HEK293T (cell line): ENCODE measurements around the gene NHEJ1.

Source experiments
- CTCF ChIA-PET: fragments of 350-600 bp; formaldehyde crosslinking; extraction: SDS; loops from one replicate; lab custom pipeline; 2021; ENCODE audit warnings: antibody characterized with exemption, inconsistent platforms; lab: Yijun Ruan, JAX
- POLR2A ChIA-PET: fragments of 350-600 bp; formaldehyde crosslinking; extraction: SDS; loops from one replicate; lab custom pipeline; 2020; ENCODE audit warnings: antibody characterized with exemption, inconsistent platforms; lab: Yijun Ruan, JAX
- DNase-seq: peaks from one replicate; pipeline ENCODE4 v3.0.0; 2012; ENCODE audit warnings: mixed read lengths; ENCODE audit errors: extremely low spot score
- ARNT ChIP-seq: fragments of 450-650 bp; IDR thresholded peaks from 2 replicates; pipeline ENCODE4 v1.6.1; 2017; ENCODE audit warnings: mild to moderate bottlenecking
- BHLHE40 ChIP-seq: fragments of 450-650 bp; IDR thresholded peaks from 2 replicates; pipeline ENCODE4 v1.6.1; 2016; ENCODE audit warnings: mild to moderate bottlenecking, moderate library complexity, borderline replicate concordance
- CTBP1 ChIP-seq: fragments of 450-650 bp; IDR thresholded peaks from 2 replicates; pipeline ENCODE4 v1.6.1; 2016; ENCODE audit warnings: borderline replicate concordance
- ELF4 ChIP-seq: fragments of 450-650 bp; IDR thresholded peaks from 2 replicates; pipeline ENCODE4 v1.6.1; 2017; ENCODE audit warnings: antibody characterized with exemption
- FOXA1 ChIP-seq: fragments of 450-650 bp; IDR thresholded peaks from 2 replicates; pipeline ENCODE4 v1.6.1; 2016; ENCODE audit warnings: mild to moderate bottlenecking
- FOXK2 ChIP-seq: fragments of 450-650 bp; IDR thresholded peaks from 2 replicates; pipeline ENCODE4 v1.6.1; 2016; ENCODE audit warnings: mild to moderate bottlenecking
- FOXM1 ChIP-seq: fragments of 450-650 bp; IDR thresholded peaks from 2 replicates; pipeline ENCODE4 v1.6.1; 2017; ENCODE audit warnings: mild to moderate bottlenecking, borderline replicate concordance
- HDGF ChIP-seq: fragments of 450-650 bp; IDR thresholded peaks from 2 replicates; pipeline ENCODE4 v1.6.1; 2017; ENCODE audit warnings: antibody characterized with exemption, borderline replicate concordance
- L3MBTL2 ChIP-seq: fragments of 450-650 bp; conservative IDR thresholded peaks from 2 replicates; pipeline ENCODE4 v1.6.1; 2016; ENCODE audit warnings: mild to moderate bottlenecking
- LEF1 ChIP-seq: fragments of 450-650 bp; IDR thresholded peaks from 2 replicates; pipeline ENCODE4 v1.6.1; 2017; ENCODE audit warnings: mild to moderate bottlenecking, borderline replicate concordance
- NFRKB ChIP-seq: fragments of 450-650 bp; IDR thresholded peaks from 2 replicates; pipeline ENCODE4 v1.6.1; 2016; ENCODE audit warnings: mild to moderate bottlenecking, moderate library complexity
- SP1 ChIP-seq: fragments of 450-650 bp; IDR thresholded peaks from 2 replicates; pipeline ENCODE4 v1.6.1; 2017
- TARDBP ChIP-seq: fragments of 450-650 bp; IDR thresholded peaks from 2 replicates; pipeline ENCODE4 v1.6.1; 2016
- ZNF384 ChIP-seq: fragments of 450-650 bp; IDR thresholded peaks from 2 replicates; pipeline ENCODE4 v1.6.1; 2016
- TF ChIP-seq, protein P1 (sequence below): fragments of 450-650 bp; IDR thresholded peaks from 2 replicates; pipeline ENCODE4 v1.6.1; 2016

NHEJ1 gene

DNA sequence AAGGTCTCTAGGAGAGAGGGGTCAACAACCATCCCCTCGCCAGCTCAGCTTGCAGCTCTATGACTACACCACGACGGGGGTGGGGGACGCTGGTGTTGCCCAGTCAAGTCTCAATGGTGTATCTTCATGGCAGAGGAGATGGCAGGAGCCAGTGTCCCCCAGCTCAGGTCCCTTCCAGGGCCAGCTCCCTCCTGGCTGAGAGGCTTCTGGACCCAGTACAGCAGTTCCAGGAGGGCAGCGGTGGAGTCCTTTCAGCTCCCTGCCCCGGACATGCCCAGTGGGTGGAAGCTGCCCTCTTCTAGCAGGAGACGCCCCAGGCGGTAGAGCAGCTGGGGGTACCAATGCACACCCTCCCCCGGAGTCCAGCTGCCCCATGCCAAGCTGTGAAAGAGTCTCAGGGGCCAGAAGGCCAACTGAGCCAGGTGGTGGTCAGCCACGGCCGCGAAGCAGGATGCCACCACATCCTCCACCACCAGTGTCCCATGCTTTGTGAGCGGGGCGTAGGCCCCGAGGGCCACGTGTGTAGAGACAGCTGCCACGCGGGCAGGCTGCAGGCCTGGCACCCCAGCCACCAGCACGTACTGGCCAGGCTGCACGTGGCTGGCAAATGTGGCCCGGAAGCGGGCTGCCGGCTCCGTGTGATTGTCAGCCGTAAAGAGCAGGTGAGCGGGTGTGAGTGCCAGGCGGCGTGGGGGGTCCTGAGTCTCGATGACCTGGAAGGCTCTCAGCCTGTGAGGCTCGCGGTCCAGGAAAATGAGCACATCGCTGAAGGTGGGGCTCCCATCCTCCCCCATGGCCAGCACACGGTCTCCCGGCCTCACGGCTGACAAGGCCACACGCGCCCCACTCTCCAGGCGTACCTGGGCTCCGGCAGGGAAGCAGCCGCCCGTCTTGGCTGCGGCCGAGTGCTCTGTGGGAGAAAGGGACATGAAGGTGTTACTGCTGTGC lies 105.4 kb downstream of the NHEJ1 start:
- no peak for TF ChIP-seq FOXA1
- no peak for TF ChIP-seq CTBP1
- no peak for TF ChIP-seq FOXK2
- TF ChIP-seq, protein P1, sequence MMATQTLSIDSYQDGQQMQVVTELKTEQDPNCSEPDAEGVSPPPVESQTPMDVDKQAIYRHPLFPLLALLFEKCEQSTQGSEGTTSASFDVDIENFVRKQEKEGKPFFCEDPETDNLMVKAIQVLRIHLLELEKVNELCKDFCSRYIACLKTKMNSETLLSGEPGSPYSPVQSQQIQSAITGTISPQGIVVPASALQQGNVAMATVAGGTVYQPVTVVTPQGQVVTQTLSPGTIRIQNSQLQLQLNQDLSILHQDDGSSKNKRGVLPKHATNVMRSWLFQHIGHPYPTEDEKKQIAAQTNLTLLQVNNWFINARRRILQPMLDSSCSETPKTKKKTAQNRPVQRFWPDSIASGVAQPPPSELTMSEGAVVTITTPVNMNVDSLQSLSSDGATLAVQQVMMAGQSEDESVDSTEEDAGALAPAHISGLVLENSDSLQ, result no peak
- no peak for TF ChIP-seq HDGF
- TF ChIP-seq NFRKB, result no peak
- no peak for TF ChIP-seq ARNT
- ChIA-PET POLR2A (no interaction called here), CTCF (interaction anchor here (0.9 to 1.3 kb wide), 3 partner anchors 26 to 64 kb away, joined by 3 to 5 read pairs (median 3); no protein-coding TSS in a partner anchor)
- no peak for DNase-seq

DNA sequence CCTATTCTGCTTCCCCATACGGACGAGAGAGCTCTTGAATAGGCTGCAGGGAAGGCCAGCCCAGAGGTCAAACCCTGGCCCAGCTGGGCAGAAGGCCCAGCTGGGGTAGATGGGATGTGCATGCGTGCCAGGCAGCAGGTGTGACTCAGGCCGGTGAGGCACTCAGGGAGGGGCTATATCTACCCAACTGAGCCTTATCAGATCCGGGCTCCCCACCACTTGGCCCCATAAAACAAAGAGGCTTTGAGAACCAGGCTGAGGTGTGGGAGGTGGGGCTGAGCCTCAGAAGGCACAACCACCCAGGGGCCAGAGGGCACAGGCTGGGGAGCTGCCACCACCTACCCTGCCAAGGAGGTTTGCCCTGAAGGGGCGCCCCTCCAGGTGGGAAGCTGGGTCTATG lies 111.3 kb downstream of the NHEJ1 start:
- no peak for DNase-seq
- CTCF ChIA-PET, result no interaction called here
- TF ChIP-seq L3MBTL2 (no peak), FOXM1 (no peak), ELF4 (no peak), CTBP1 (no peak)

GRCh38 chr2:219045937-219046550 lies 114.6 kb downstream of the NHEJ1 start:
- DNase-seq, result peak; percentile 65
- POLR2A ChIA-PET, result no interaction called here
- TF ChIP-seq ZNF384 (no peak), HDGF (no peak), ARNT (no peak), LEF1 (no peak), ELF4 (no peak), CTBP1 (no peak), L3MBTL2 (no peak)
- CTCF ChIA-PET, result interaction anchor here (1.2 kb wide), 1 partner anchor 16 kb away, joined by 8 read pairs; no protein-coding TSS in a partner anchor

More for the DNA sequence above, 111.3 kb downstream of the NHEJ1 start:
- POLR2A ChIA-PET, result no interaction called here

DNA sequence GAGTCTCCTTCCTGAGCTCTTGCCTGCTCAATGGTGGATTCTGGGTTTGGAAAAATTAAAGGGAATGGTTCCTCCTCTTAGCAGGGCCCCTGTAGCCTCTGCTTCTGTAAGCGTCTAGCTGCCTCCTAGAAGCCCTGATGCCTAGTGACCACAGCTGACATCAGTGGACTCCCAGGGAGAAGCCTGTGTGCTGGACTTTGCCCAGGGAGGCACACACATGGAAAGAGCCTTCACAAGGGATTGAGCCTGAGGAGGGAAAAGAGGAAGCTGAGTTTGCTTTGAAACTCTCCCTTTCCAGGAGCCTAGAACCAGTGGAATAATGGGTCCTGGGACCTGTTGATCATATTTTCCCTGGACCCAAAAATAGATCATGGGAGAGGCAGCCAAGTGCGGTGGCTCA lies 117.9 kb downstream of the NHEJ1 start:
- CTCF ChIA-PET, result interaction anchor here (1.1 to 3.3 kb wide), 3 partner anchors 13 to 77 kb away, joined by 3 to 19 read pairs (median 4); no protein-coding TSS in a partner anchor
- POLR2A ChIA-PET, result no interaction called here
- no peak for TF ChIP-seq HDGF
- TF ChIP-seq, protein P1, result no peak
- DNase-seq, result no peak

DNA sequence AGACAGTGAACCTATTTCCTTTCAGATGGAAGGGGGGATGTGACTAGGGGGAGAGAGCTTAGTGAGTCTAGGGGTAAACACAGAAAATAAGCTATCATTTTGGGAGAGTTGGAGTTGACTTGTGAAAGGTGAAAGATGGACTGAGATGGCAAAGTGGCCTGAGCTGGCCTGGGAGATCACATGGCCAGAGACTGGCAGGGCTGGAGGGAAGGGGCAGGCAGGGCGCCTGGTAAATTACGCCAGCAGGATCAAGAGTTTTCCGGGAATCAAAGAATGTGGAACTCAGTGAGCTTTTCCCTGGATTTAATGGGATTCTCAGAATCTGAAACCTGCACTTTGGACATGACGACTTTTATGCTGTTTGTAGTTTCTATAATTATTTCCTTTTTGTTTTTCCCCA lies 118.5 kb downstream of the NHEJ1 start:
- CTCF ChIA-PET, result interaction anchor here (0.6 to 3.3 kb wide), 4 partner anchors 12 to 78 kb away, joined by 3 to 19 read pairs (median 4); no protein-coding TSS in a partner anchor
- no peak for DNase-seq
- TF ChIP-seq CTBP1 (no peak), ZNF384 (no peak), FOXK2 (no peak), LEF1 (no peak), ARNT (no peak), TARDBP (no peak), SP1 (no peak), ELF4 (no peak), FOXM1 (no peak), HDGF (no peak), BHLHE40 (no peak)
- POLR2A ChIA-PET, result interaction anchor here (0.7 kb wide), 1 partner anchor 134 kb away, joined by 3 read pairs; the partner anchor contains the start of gene CNPPD1

GRCh38 chr2:219041252-219041651 lies 119.4 kb downstream of the NHEJ1 start, which contains the start of gene CFAP65:
Gene CFAP65, minus strand, starts transcription at chr2:219041516. Its CDS starts 2,468 bp downstream, at chr2:219039048.
- no peak for TF ChIP-seq NFRKB
- no peak for TF ChIP-seq SP1
- no peak for TF ChIP-seq HDGF
- TF ChIP-seq, protein P1, result no peak
- TF ChIP-seq FOXA1, result no peak
- TF ChIP-seq CTBP1, result no peak
- no peak for TF ChIP-seq FOXM1
- TF ChIP-seq BHLHE40, result no peak
- no peak for TF ChIP-seq FOXK2
- TF ChIP-seq ZNF384, result no peak
- no peak for TF ChIP-seq ELF4
- no peak for TF ChIP-seq LEF1
- no peak for DNase-seq
- ChIA-PET CTCF (interaction anchor here (0.7 to 3.3 kb wide), 3 partner anchors 11 to 61 kb away, joined by 3 to 19 read pairs (median 4); no protein-coding TSS in a partner anchor), POLR2A (no interaction called here)
